ENCODE data around the gene E2F7. TPM values are rescaled to one million over a fixed set of nuclear protein-coding genes. Genes with fewer than 3 reads are reported as not detected.

Gene E2F7
- total and polyA plus RNA-seq, 2 of the 8 experiments (the other 6 are each of a cell fraction or from before 2014, with no cell fraction given) = 8.8 to 18.5 TPM

- no peak overlapping the region for H2AK5ac ChIP-seq (ENCODE audit: low read depth, low read length)
- 86% methylated on average over 17 of the region's 18 CpGs; no CpG with 5 or more reads in 1 of the 2 experiments for WGBS, 2 experiments (ENCODE audit: extremely low coverage in 1 of 2, insufficient coverage in 1 of 2, insufficient read length in 1 of 2, insufficient replicate concordance in 2 of 2, low coverage in 1 of 2, low lambda C conversion rate in 2 of 2, missing lambda C conversion rate in 1 of 2)
- H4K8ac ChIP-seq (ENCODE audit: extremely low read depth, insufficient read depth, low read length) = no peak overlapping the region
- no peaks in the 10 kb centered on the region for H3K27me3 ChIP-seq (replicated peaks in 1 of 4; ENCODE audit: control insufficient read depth in 3 of 4, extremely low read depth in 1 of 4, insufficient read depth in 3 of 4, low read length in 3 of 4)
- H2BK15ac ChIP-seq (ENCODE audit: low read length) = no peak overlapping the region
- no peak overlapping the region for H2BK12ac ChIP-seq (ENCODE audit: low read depth, low read length)
- no peaks in the 10 kb centered on the region for H3K79me2 ChIP-seq (ENCODE audit: control insufficient read depth in 1 of 2, insufficient read depth in 2 of 2, low read length in 2 of 2)
- FAIRE-seq (no peak), DNase-seq (ENCODE audit: low read depth in 1 of 2, low spot score in 2 of 2) (no peak)
- no peak overlapping the region for H3K18ac ChIP-seq (ENCODE audit: extremely low read depth, low read length)
- H3K23me2 ChIP-seq (ENCODE audit: low read depth, low read length) = peaks cover 2% of the 10 kb centered on the region; the same call in 1 of the 2 replicates
- H2BK120ac ChIP-seq (replicated peaks; ENCODE audit: low read depth, low read length) = no peak overlapping the region
- H2BK20ac ChIP-seq (ENCODE audit: low read length) = no peak overlapping the region
- POLR2A ChIA-PET (ENCODE audit: partially characterized antibody) = no interaction called here
- H3K79me1 ChIP-seq (ENCODE audit: low read depth, low read length) = no peaks in the 10 kb centered on the region
- no peak overlapping the region for H3K23ac ChIP-seq (ENCODE audit: insufficient read length)
- no peak overlapping the region for H3K4me3 ChIP-seq (ENCODE audit: extremely low read depth in 1 of 4, insufficient read depth in 2 of 4, low read depth in 3 of 4, low read length in 4 of 4)
- no peaks in the 10 kb centered on the region for H3K36me3 ChIP-seq (ENCODE audit: control insufficient read depth in 2 of 4, insufficient read depth in 4 of 4, low read length in 3 of 4)
- H3K4me1 ChIP-seq (replicated peaks in 1 of 4; ENCODE audit: control insufficient read depth in 3 of 4, insufficient read depth in 4 of 4, low read length in 3 of 4) = no peaks in the 10 kb centered on the region
- H3K4me2 ChIP-seq (ENCODE audit: insufficient read depth in 1 of 2, low read depth in 2 of 2, low read length in 2 of 2) = no peak overlapping the region
- no peak overlapping the region for H4K91ac ChIP-seq (replicated peaks; ENCODE audit: insufficient read length, low read length)
- H3K14ac ChIP-seq (ENCODE audit: insufficient read length) = no peak overlapping the region
- H3K9ac ChIP-seq (replicated peaks in 1 of 4; ENCODE audit: extremely low read depth in 1 of 4, low read depth in 3 of 4, low read length in 3 of 4) = no peak overlapping the region
- H2AFZ ChIP-seq (ENCODE audit: low read length) = peak overlapping the region; percentile 64
- no peaks in the 10 kb centered on the region for H3K9me3 ChIP-seq (ENCODE audit: insufficient read depth in 2 of 2, low read depth in 1 of 2, low read length in 1 of 2)
- TF ChIP-seq, protein P1, sequence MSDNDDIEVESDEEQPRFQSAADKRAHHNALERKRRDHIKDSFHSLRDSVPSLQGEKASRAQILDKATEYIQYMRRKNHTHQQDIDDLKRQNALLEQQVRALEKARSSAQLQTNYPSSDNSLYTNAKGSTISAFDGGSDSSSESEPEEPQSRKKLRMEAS (IDR thresholded peaks at IDR 0.05) = no peak
- no peak for TF ChIP-seq SP4 (IDR thresholded peaks at IDR 0.05; ENCODE audit: low read length)
- no peak for TF ChIP-seq USF2 (IDR thresholded peaks at IDR 0.05; ENCODE audit: low read length)
- H2BK5ac ChIP-seq (ENCODE audit: low read depth, low read length) = no peak overlapping the region
- H4K5ac ChIP-seq (ENCODE audit: insufficient read length, low read depth, low read length) = no peak overlapping the region
- H3K56ac ChIP-seq (replicated peaks; ENCODE audit: insufficient read length, low read depth, low read length) = no peak overlapping the region
- H3K4ac ChIP-seq (replicated peaks; ENCODE audit: insufficient read length, low read depth, low read length) = no peak overlapping the region
- H4K20me1 ChIP-seq (replicated peaks in 1 of 2; ENCODE audit: control insufficient read depth in 1 of 2, insufficient read depth in 2 of 2, low read length in 2 of 2) = no peaks in the 10 kb centered on the region
- no peak overlapping the region for H3K27ac ChIP-seq (ENCODE audit: low read depth, low read length)
- CTCF ChIA-PET (ENCODE audit: partially characterized antibody) = interaction anchor here (0.7 to 5.6 kb wide), 6 partner anchors 10 to 292 kb away, joined by 3 to 47 read pairs (median 3); no protein-coding TSS in a partner anchor
These were observed 64.1 kb downstream of the E2F7 start for GRCh38 chr12:77001276-77001675.

Data from H1 (cell line).